Esophagus muscularis mucosa (tissue), 4 donors: ENCODE measurements around the gene STON2.

Experiments used
- EP300 ChIP-seq: sonication (generic); formaldehyde crosslinking; IDR thresholded peaks from one replicate; pipeline ENCODE4 v1.6.1; 2017; ENCODE audit warnings: antibody characterized with exemption
- POLR2A ChIP-seq: fragments of 450-650 bp; IDR thresholded peaks from one replicate; pipeline ENCODE4 v1.6.1; 2017; ENCODE audit warnings: antibody characterized with exemption, moderate library complexity, mild to moderate bottlenecking, low read depth
- POLR2AphosphoS5 ChIP-seq, 2 donors: sonication (generic); formaldehyde crosslinking; IDR thresholded peaks; one replicate each; pipeline ENCODE4 v1.6.1; 2017; ENCODE audit warnings: antibody characterized with exemption in 2 of 2
- TF ChIP-seq, protein P1 (sequence below), 3 experiments: fragments of 200-600 bp in 2 of 3; fragments of 450-650 bp in 1 of 3; sonication (generic) in 2 of 3; IDR thresholded peaks; one replicate each; pipeline ENCODE4 v1.5.1; 2017 to 2019; ENCODE audit warnings: antibody characterized with exemption in 3 of 3, mild to moderate bottlenecking in 2 of 3, moderate library complexity in 1 of 3

DNA sequence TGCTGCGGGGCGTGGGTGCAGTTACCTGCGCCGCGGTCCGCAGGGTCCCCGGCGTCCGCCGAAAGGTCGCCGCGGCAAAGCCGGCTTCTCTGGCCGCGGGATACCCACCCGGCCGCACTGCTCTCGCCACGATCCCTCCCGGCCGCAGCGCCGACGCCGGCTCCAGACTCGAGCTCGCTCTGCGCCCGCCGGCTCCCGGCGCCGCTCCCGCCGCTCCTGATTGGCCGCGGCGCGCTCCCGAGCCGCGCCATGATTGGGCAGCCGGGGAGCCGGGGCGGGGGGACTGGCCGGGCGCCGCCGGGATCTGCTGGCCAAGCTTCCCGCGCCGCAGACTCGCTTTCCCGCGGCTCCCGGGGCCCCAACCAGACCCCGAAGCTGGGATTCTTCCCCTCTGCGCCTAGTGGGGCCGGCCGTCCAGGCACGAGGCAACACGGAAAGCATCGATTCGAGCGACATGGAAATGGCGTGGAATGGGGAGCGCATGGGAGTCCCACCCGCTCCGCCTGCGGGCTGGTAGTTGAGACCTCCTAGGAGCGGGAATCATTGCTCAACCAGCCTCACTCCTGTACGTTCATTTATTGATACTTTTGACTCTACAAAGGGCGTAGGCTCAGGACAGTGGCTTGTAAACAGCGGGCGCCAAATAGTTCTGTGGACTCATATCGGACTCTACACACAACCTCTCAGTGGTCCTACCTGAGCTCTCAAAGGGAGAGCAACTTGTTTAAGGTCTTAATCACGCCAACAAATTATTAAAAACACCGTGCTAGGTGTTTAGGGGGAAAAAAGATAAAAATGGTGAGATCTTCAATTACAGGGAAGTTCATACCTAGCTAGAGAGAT, 36.4 kb upstream of the STON2 start:
- TF ChIP-seq, protein P1, sequence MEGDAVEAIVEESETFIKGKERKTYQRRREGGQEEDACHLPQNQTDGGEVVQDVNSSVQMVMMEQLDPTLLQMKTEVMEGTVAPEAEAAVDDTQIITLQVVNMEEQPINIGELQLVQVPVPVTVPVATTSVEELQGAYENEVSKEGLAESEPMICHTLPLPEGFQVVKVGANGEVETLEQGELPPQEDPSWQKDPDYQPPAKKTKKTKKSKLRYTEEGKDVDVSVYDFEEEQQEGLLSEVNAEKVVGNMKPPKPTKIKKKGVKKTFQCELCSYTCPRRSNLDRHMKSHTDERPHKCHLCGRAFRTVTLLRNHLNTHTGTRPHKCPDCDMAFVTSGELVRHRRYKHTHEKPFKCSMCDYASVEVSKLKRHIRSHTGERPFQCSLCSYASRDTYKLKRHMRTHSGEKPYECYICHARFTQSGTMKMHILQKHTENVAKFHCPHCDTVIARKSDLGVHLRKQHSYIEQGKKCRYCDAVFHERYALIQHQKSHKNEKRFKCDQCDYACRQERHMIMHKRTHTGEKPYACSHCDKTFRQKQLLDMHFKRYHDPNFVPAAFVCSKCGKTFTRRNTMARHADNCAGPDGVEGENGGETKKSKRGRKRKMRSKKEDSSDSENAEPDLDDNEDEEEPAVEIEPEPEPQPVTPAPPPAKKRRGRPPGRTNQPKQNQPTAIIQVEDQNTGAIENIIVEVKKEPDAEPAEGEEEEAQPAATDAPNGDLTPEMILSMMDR (IDR thresholded peaks at IDR 0.05): no peak
- TF ChIP-seq POLR2A (no peak), POLR2AphosphoS5 (IDR thresholded peaks at IDR 0.05) (no peak), EP300 (no peak)
